Stimulated activated CD4-positive, alpha-beta T cell treated with anti-CD3 and anti-CD28 coated beads, TNF-alpha, amount 100 ng/mL, for 24 hours (primary cell): ENCODE results near the gene TNIK.

ENCODE experiments used
- DNase-seq, 3 experiments: peaks; one replicate each; pipeline ENCODE4 v3.0.0-alpha.2; 2020; ENCODE audit warnings: low read depth in 3 of 3

TNIK gene

DNA sequence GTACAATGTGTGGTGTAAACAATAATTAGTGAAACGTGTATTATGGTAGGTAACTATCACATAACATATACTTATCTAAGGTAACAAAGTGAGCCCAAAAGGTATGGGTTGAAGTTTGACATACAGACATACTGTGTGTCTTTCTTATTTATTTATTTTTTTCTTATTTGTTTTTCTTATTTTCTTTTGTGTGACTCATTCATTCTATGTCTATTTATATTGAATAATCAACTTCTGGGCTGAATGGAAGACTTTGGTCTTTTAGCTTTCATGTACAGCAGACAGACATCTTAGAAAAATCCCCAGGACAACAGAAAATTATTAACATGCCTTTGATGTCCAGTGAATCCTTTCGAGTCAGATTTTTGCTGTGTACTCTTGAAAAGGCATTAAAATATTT, 233.4 kb downstream of the TNIK start:
- no peak for DNase-seq

GRCh38 chr3:171225708-171226107, 234.5 kb downstream of the TNIK start:
- no peak for DNase-seq

GRCh38 chr3:171225165-171225564, 235.0 kb downstream of the TNIK start:
- DNase-seq, result no peak

GRCh38 chr3:171223396-171223795, 236.8 kb downstream of the TNIK start:
- DNase-seq, result no peak

DNA sequence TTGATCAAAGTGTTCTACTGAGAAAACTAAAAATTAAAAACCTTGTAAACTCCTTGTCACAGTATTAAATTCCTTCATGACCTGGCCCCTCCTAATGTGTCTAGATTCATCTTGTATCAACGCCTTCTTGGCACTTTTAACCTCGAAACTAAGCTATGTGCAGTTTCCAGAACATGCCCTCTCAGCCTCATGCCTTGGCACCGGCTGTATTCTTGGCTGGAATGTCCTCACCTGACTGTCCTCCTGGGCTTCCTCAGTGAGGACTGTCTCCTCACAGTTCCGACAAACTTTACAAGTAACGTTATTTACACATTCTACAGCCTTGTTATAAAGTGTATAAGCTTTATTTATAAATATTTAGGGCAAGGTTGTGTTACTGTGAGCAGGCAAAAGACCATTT, 237.2 kb downstream of the TNIK start:
- no peak for DNase-seq

DNA sequence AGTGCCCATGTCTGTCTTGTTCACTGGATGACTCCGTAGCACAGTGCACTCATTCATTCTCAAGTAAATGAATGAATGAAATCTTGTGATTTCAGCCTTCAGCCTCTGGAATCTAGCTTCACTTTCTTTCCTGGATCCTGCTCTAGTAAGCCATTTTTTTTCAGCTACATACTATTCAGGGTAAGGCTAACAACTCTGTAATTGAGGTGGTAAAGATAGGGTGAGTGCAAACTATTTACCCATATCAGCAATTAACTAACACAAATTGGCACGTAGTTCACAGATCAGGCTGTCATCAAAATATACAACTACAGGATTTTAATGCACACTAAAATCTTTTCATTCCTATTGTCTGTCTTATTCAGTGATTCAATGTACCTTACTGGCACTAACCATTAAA, 238.6 kb downstream of the TNIK start:
- DNase-seq, result no peak

DNA sequence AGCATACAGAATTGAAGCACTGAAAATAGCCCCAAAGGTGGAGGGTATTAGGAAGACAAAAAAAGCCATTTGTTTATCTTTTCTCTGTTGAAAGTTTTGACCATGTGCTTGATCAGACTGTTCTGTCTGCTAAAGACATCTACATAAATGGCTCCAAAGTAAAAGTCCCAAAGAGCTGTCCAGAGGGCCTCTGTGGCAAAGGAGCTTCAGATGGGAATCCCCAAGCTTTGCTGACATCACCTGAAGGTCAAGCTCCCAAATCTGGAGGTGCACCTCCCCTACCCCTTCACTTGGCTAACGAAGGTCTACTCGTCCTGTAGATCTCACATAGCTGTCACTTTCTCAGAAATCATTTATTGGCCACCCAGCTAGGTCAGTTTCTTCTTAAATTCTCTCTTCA, 239.1 kb downstream of the TNIK start:
- no peak for DNase-seq

DNA sequence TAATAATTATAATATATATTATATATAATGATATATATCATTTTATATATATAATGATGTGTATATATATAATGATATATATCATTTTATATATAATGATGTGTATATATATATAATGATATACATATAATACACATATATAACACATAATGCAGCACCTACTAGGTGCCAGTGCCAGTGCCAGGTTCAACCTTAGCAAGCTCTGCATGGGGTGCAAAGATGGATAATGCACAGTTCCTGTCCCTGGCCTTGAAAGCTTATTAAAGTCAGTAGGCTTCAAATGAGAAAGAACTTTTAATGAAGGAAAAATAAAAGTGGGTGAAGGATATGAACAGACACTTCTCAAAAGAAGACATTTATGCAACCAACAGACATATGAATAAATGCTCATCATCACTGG, 240.9 kb downstream of the TNIK start:
- DNase-seq, result no peak

DNA sequence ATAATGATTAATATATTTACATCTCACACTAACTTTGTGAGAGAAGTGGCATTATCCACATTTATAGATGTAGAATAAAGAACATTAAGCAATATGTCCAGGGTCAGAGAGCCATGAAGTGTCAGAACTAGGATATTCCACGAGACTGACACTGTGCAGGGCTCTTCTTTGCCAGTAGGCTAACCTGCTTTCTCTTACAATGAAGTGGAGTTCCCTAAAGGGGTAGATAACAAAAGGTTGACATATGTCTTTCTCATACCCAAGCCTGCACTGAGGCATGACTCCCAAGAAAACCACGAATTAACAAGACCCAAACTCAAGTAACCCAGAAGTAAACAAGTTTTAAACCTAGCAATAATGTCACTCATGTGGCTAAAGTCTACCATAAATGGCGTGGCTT, 242.1 kb downstream of the TNIK start:
- DNase-seq, result no peak

DNA sequence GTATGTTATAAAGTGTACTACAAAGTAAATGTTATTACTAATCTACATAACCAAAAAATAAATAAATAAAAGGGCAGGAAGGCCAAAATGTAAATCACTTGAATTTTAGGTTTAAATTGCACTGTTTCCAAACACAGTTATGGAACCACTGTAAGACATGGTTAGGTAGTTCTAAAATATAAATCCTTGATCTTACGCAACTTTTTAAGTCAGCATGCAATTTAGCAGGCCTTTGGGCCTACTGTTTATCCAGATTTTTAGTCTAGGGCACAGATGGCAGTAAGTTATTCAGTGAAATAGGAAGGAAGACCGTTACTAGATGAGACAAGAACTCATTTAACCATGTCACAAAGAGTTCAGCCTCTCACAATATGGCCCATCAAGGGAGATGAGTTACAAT, 246.3 kb downstream of the TNIK start:
- DNase-seq, result no peak

DNA sequence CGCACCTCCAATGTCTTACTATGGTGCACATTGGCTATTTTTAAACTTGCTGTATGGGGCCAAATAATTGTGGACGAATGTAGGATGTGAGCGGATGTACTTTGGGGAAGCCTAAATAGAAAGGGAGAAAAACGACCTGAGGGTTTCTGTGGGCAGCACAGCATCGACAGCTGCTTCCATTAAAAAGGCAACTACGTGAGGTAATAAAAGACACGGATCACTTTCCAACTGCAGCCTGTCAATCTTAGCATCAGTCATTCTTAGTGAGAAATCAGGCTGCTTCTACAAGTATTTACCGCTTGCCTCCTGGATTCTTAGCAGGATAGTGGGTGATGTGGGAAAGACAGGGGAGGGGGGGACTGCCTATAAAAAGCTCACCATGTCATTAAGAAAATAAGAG, 247.0 kb downstream of the TNIK start:
- no peak for DNase-seq

GRCh38 chr3:171212648-171213047, 247.6 kb downstream of the TNIK start:
- DNase-seq, result no peak

GRCh38 chr3:171206283-171206682, 253.9 kb downstream of the TNIK start:
- DNase-seq, result no peak

DNA sequence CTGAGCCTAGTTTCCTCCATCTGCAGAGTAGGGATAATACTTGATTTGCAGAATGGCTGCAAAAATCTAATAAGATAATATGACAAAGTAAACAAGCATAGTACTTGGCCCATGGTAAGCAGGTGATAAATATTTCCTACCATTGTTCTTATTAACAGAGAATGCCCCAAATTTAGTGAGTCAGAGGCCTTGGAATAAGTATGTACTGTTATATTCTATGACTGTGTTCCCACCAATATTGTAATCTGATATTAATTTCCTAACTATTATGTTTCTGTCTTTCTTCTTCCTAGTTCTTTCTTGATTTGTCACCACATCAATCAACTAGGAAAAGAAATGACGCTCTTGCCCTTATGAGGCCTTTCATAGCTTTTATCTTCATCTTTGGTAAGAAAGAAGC, 255.3 kb downstream of the TNIK start:
- DNase-seq, result no peak

GRCh38 chr3:171201825-171202224, 258.4 kb downstream of the TNIK start:
- DNase-seq, result no peak

- DNase-seq, result no peak
Measured at GRCh38 chr3:171200750-171201088, 259.5 kb downstream of the TNIK start.

DNA sequence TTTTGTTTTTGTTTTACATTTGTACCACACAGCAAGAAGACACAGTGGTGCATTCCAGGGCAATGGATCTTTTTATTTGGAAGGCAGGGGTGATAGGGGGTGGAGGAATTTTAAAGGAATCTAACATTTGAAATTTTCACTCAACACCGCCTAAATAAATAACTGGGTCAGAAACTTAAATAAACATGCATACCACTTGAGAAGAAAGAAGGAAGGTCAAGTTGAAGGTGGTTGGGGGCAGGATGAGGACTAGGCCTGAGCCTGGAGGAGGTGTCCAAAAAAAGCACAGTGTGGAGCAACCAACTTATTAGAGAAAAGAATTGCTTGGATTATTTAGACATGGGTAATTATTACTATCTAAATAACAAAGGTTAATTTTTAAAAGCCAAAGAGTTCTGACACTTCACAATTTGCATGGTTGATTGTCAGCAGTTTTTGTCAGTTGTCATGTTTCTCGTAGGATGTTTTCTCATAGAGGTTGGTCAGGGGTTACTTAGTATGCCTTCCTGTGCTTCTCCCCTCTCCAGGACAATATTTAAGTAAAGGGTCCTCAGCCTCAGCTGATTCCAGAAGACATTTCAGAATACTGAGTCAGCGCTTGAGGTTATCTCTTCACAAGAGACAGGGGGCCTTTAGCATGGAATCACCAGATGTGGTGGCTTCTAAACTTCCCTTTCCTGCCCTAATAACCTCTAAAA, 260.0 kb downstream of the TNIK start:
- DNase-seq, result no peak

- DNase-seq, result no peak
Measured at GRCh38 chr3:171199473-171199829, 260.8 kb downstream of the TNIK start.

DNA sequence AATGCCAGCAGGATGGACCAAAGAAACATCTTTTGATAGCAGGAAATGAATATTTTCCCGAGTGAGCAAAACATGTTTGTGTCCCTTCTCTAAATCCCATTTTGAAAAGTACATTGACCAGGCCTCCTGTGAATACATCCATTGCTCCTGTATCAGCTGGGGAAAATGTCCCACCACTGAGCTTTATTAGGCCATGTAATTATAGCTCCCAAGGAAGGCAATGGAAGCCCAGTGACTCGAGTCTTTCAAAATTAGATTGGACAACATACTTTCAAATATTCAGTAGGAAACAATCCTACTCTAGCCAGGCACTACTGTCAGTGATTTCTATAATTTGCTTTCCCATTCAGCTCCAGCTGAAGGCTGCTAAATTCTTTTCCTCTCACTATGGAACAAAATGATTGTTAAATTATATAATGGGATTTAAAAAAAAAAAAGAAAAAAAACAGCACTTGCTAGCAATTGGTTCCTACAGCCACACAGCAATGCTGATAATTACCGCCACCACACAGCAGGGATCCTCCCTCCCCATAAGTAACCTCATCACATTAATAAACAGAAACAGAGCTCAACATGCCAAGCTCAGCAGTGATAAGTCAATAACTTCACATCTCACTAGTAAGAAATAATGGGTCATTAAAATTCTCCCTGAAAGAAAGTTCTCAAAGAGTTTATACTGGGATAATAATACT, 261.3 kb downstream of the TNIK start:
- DNase-seq, result no peak

DNA sequence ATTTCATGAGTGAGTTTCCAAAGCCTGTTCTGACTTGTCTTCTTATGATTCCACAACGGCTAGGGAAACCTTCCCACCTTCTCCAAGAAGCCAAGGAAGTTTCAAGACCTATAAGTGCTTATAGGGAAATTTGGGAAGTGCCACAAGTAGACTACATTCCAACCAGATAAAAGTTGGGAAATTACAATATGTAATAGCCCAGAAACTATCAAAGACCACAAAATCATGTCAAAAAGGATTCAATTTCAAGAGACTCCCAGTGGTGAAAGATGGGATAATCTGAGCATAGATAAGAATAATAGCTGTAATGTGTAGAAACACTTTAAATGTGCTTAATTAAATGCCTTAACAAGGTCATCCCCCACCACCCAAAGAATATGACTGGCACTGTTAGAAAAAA, 264.5 kb downstream of the TNIK start:
- DNase-seq, result no peak

GRCh38 chr3:171194965-171195364, 265.2 kb downstream of the TNIK start:
- no peak for DNase-seq

- DNase-seq, result no peak
Measured at GRCh38 chr3:171193693-171194092, 266.5 kb downstream of the TNIK start.

GRCh38 chr3:171192176-171192854, 267.9 kb downstream of the TNIK start:
- DNase-seq, result no peak
